Progenitor cell of endocrine pancreas (in vitro differentiated cells): ENCODE data around the gene CNTN1. TPM values are rescaled to one million over a fixed set of nuclear protein-coding genes. Genes with fewer than 3 reads are reported as not detected.
A peak's percentile ranks its signal among the peaks of the same experiment; 100 is the strongest.

Source experiments
- DNase-seq: peaks from one replicate; pipeline ENCODE4 v3.0.0; 2021; ENCODE audit warnings: low spot score; ENCODE audit not compliant: unreplicated experiment
- H3K27ac Mint-ChIP-seq: 2 replicates; pipeline ENCODE4 v1.8.0; 2021; ENCODE audit warnings: mild to moderate bottlenecking, moderate library complexity, mixed read lengths
- H3K27me3 Mint-ChIP-seq: 2 replicates; pipeline ENCODE4 v1.8.0; 2021; ENCODE audit warnings: mixed read lengths
- H3K36me3 Mint-ChIP-seq: 2 replicates; pipeline ENCODE4 v1.8.0; 2022; ENCODE audit warnings: mixed read lengths; ENCODE audit not compliant: insufficient read depth
- H3K4me1 Mint-ChIP-seq: 2 replicates; pipeline ENCODE4 v1.8.0; 2021; ENCODE audit warnings: low read depth, mixed read lengths
- H3K4me3 Mint-ChIP-seq: 2 replicates; pipeline ENCODE4 v1.8.0; 2021; ENCODE audit warnings: low read depth, mild to moderate bottlenecking, moderate library complexity, mixed read lengths
- H3K9me3 Mint-ChIP-seq: 2 replicates; pipeline ENCODE4 v1.8.0; 2021; ENCODE audit warnings: low read depth, mixed read lengths
- CTCF ChIP-seq: fragments of 200-600 bp; sonication (generic); IDR thresholded peaks from one replicate; pipeline ENCODE4 v1.5.0; 2021; ENCODE audit warnings: antibody characterized with exemption, mild to moderate bottlenecking; ENCODE audit not compliant: unreplicated experiment
- long read RNA-seq: library from polyadenylated mRNA; unstranded; transcript quantifications from one replicate; pipeline ENCODE4 v2.0.0, GENCODE V29; 2020
- total RNA-seq: library from RNA; stranded (reverse); gene quantifications from 2 replicates; pipeline ENCODE4 v1.2.1, GENCODE V29; 2021

Gene CNTN1
- total RNA-seq: 3.1 and 3.6 TPM in 2 replicates
- long read RNA-seq, full-length matches to known transcripts: 1 of 4 reads
- long read RNA-seq, partial matches to known transcripts: 2 of 4 reads
- long read RNA-seq, other reads (novel, unspliced or antisense): 1 of 4 reads

- Mint-ChIP-seq H3K27ac (peak within 1 kb of the TSS; percentile 75), H3K36me3 (no peaks in the 10 kb centered on the region), H3K4me3 (peak within 1 kb of the TSS; percentile 89), H3K27me3 (peaks cover 63% of the 10 kb centered on the region), H3K9me3 (no peaks in the 10 kb centered on the region), H3K4me1 (peaks cover 4% of the 10 kb centered on the region)
- peak; percentile 68 for DNase-seq
- no peak for TF ChIP-seq CTCF
Observed at GRCh38 chr12:40691913-40692764, at the start of gene CNTN1. Gene CNTN1, plus strand, starts transcription at chr12:40692439.

- no peak for TF ChIP-seq CTCF
Observed at GRCh38 chr12:40643506-40643905, 48.7 kb upstream of the CNTN1 start.

GRCh38 chr12:40643976-40644375 lies 48.3 kb upstream of the CNTN1 start:
- TF ChIP-seq CTCF: no peak
- no peak overlapping the region for H3K4me3 Mint-ChIP-seq
- H3K27me3 Mint-ChIP-seq: no peaks in the 10 kb centered on the region
- H3K27ac Mint-ChIP-seq: no peak overlapping the region
- no peak for DNase-seq
- no peaks in the 10 kb centered on the region for H3K4me1 Mint-ChIP-seq
- no peaks in the 10 kb centered on the region for H3K36me3 Mint-ChIP-seq
- H3K9me3 Mint-ChIP-seq: peaks cover 24% of the 10 kb centered on the region

More at GRCh38 chr12:40643506-40643905, 48.7 kb upstream of the CNTN1 start:
- Mint-ChIP-seq H3K27ac (no peak overlapping the region), H3K36me3 (no peaks in the 10 kb centered on the region), H3K27me3 (no peaks in the 10 kb centered on the region), H3K9me3 (peaks cover 26% of the 10 kb centered on the region), H3K4me1 (no peaks in the 10 kb centered on the region), H3K4me3 (no peak overlapping the region)
- DNase-seq: no peak

- no peaks in the 10 kb centered on the region for H3K27me3 Mint-ChIP-seq
- H3K4me3 Mint-ChIP-seq: no peak overlapping the region
- DNase-seq: no peak
- no peak for TF ChIP-seq CTCF
- no peak overlapping the region for H3K27ac Mint-ChIP-seq
- H3K9me3 Mint-ChIP-seq: peaks cover 21% of the 10 kb centered on the region
- H3K4me1 Mint-ChIP-seq: no peaks in the 10 kb centered on the region
- no peaks in the 10 kb centered on the region for H3K36me3 Mint-ChIP-seq
Observed at GRCh38 chr12:40644708-40645107, 47.5 kb upstream of the CNTN1 start.

GRCh38 chr12:40645361-40645760 lies 46.9 kb upstream of the CNTN1 start:
- Mint-ChIP-seq H3K4me1 (no peaks in the 10 kb centered on the region), H3K9me3 (peaks cover 17% of the 10 kb centered on the region), H3K4me3 (no peak overlapping the region), H3K27ac (no peak overlapping the region), H3K27me3 (no peaks in the 10 kb centered on the region), H3K36me3 (no peaks in the 10 kb centered on the region)
- TF ChIP-seq CTCF: no peak
- no peak for DNase-seq
